IMR-90 (cell line): ENCODE data around the gene SRCIN1. TPM values are rescaled to one million over a fixed set of nuclear protein-coding genes. Genes with fewer than 3 reads are reported as not detected.

Source experiments
- ATAC-seq: fragments of 200-7000 bp; cut with Tn5 transposase; 2 replicates; pipeline ENCODE4 v1.9.1; 2020; ENCODE audit warnings: low read depth, mild to moderate bottlenecking, moderate library complexity
- BruUV-seq: library from RNA; stranded (reverse); fragments of 400-500 nt; replicated peaks from 2 replicates; lab custom pipeline; 2021; lab: Mats Ljungman, UMichigan
- CTCF ChIA-PET: fragments of 300-600 bp; formaldehyde crosslinking; extraction: SDS; loops from one replicate; lab custom pipeline; 2021; ENCODE audit warnings: antibody characterized with exemption; lab: Yijun Ruan, JAX
- POLR2A ChIA-PET: fragments of 300-600 bp; sonication (Branson Sonifier 250); formaldehyde crosslinking; loops from one replicate; lab custom pipeline; 2022; ENCODE audit warnings: antibody characterized with exemption; ENCODE audit not compliant: unreplicated experiment; lab: Charles Lee
- DNase-seq: peaks from one replicate; pipeline ENCODE4 v3.0.0; 2013
- H2AFZ ChIP-seq: replicated peaks from 2 replicates; pipeline ENCODE3; 2013; ENCODE audit warnings: low read length, mild to moderate bottlenecking; ENCODE audit not compliant: poor library complexity
- H2AK5ac ChIP-seq: 2 replicates; pipeline ENCODE4 v1.6.1; 2013; ENCODE audit warnings: low read depth, low read length, inconsistent platforms
- H2AK9ac ChIP-seq: replicated peaks from 2 replicates; pipeline ENCODE3; 2013; ENCODE audit warnings: mild to moderate bottlenecking, low read depth, low read length, moderate library complexity; ENCODE audit not compliant: poor library complexity
- H2BK120ac ChIP-seq: 2 replicates; pipeline ENCODE4 v1.6.1; 2013; ENCODE audit warnings: low read depth, low read length, inconsistent platforms
- H2BK15ac ChIP-seq: 3 replicates; pipeline ENCODE4 v1.6.1; 2013; ENCODE audit warnings: low read depth, low read length, inconsistent platforms
- H2BK20ac ChIP-seq: 2 replicates; pipeline ENCODE4 v1.6.1; 2013; ENCODE audit warnings: low read depth, mild to moderate bottlenecking, inconsistent platforms, low read length, moderate library complexity
- H2BK5ac ChIP-seq: 2 replicates; pipeline ENCODE4 v1.6.1; 2013; ENCODE audit warnings: mild to moderate bottlenecking, low read depth, low read length, inconsistent platforms; ENCODE audit not compliant: poor library complexity, severe bottlenecking
- H3K14ac ChIP-seq: replicated peaks from 2 replicates; pipeline ENCODE4 v1.6.1; 2013; ENCODE audit warnings: low read depth, low read length, inconsistent platforms
- H3K18ac ChIP-seq: 2 replicates; pipeline ENCODE4 v1.6.1; 2013; ENCODE audit warnings: low read depth, low read length, control low read depth
- H3K23ac ChIP-seq: 2 replicates; pipeline ENCODE4 v1.6.1; 2013; ENCODE audit warnings: low read depth, low read length, inconsistent platforms
- H3K27ac ChIP-seq: 2 replicates; pipeline ENCODE4 v1.5.1; 2013; ENCODE audit warnings: mild to moderate bottlenecking, control low read depth, low read length; ENCODE audit not compliant: insufficient read depth
- H3K27me3 ChIP-seq: 2 replicates; pipeline ENCODE4 v1.6.1; 2013; ENCODE audit warnings: low read length; ENCODE audit not compliant: control insufficient read depth, insufficient read depth
- H3K36me3 ChIP-seq: 2 replicates; pipeline ENCODE4 v1.6.1; 2013; ENCODE audit warnings: low read length, mixed read lengths; ENCODE audit not compliant: control insufficient read depth, insufficient read depth
- H3K4ac ChIP-seq: 2 replicates; pipeline ENCODE4 v1.6.1; 2013; ENCODE audit warnings: low read depth, low read length, inconsistent platforms
- H3K4me1 ChIP-seq: 2 replicates; pipeline ENCODE4 v1.6.1; 2013; ENCODE audit warnings: low read length, mixed read lengths; ENCODE audit not compliant: control insufficient read depth, insufficient read depth
- H3K4me2 ChIP-seq: 2 replicates; pipeline ENCODE4 v1.6.1; 2013; ENCODE audit warnings: low read depth, mild to moderate bottlenecking, control low read depth, low read length, moderate library complexity
- H3K4me3 ChIP-seq: 2 replicates; pipeline ENCODE4 v1.5.1; 2013; ENCODE audit warnings: low read depth, mild to moderate bottlenecking, control low read depth, low read length, moderate library complexity; ENCODE audit not compliant: insufficient read depth
- H3K56ac ChIP-seq: 2 replicates; pipeline ENCODE4 v1.6.1; 2013; ENCODE audit warnings: low read length, inconsistent platforms; ENCODE audit not compliant: insufficient read depth; ENCODE audit errors: extremely low read depth
- H3K79me1 ChIP-seq, 2 experiments: 2 replicates each; pipeline ENCODE4 v1.6.1; 2013; ENCODE audit warnings: low read length in 2 of 2, inconsistent platforms in 1 of 2, low read depth in 1 of 2
- H3K9ac ChIP-seq: 2 replicates; pipeline ENCODE4 v1.6.1; 2013; ENCODE audit warnings: low read depth, low read length, control low read depth
- H3K9me1 ChIP-seq: 2 replicates; pipeline ENCODE4 v1.6.1; 2013; ENCODE audit warnings: low read length, inconsistent platforms; ENCODE audit not compliant: insufficient read depth
- H3K9me3 ChIP-seq: 2 replicates; pipeline ENCODE4 v1.6.1; 2013; ENCODE audit warnings: low read length; ENCODE audit not compliant: control insufficient read depth, insufficient read depth
- H4K20me1 ChIP-seq: 2 replicates; pipeline ENCODE4 v1.6.1; 2013; ENCODE audit warnings: low read length, inconsistent platforms; ENCODE audit not compliant: insufficient read depth
- H4K5ac ChIP-seq: 2 replicates; pipeline ENCODE4 v1.6.1; 2013; ENCODE audit warnings: mild to moderate bottlenecking, low read depth, low read length, control low read depth
- H4K8ac ChIP-seq, 2 experiments: 2 replicates each; pipeline ENCODE4 v1.6.1; 2013; ENCODE audit warnings: low read depth in 2 of 2, low read length in 2 of 2, control low read depth in 1 of 2, inconsistent platforms in 1 of 2
- H4K91ac ChIP-seq: 2 replicates; pipeline ENCODE4 v1.6.1; 2013; ENCODE audit warnings: low read depth, low read length, inconsistent platforms; ENCODE audit not compliant: insufficient read depth
- BHLHE40 ChIP-seq: fragments of 150-350 bp; IDR thresholded peaks from 2 replicates; pipeline ENCODE4 v1.6.1; 2016; ENCODE audit warnings: mild to moderate bottlenecking, low read depth, low read length
- CEBPB ChIP-seq: IDR thresholded peaks from 2 replicates; pipeline ENCODE4 v1.6.1; 2012; ENCODE audit warnings: low read depth, low read length, improper control_type of control experiment
- FOS ChIP-seq: fragments of 150-350 bp; IDR thresholded peaks from 2 replicates; pipeline ENCODE4 v1.6.1; 2016; ENCODE audit warnings: low read depth, low read length
- MAFK ChIP-seq: IDR thresholded peaks from 2 replicates; pipeline ENCODE4 v1.6.1; 2012; ENCODE audit warnings: low read depth, low read length, improper control_type of control experiment
- MXI1 ChIP-seq: IDR thresholded peaks from 2 replicates; pipeline ENCODE4 v1.6.1; 2012; ENCODE audit warnings: low read depth, mild to moderate bottlenecking, low read length, moderate library complexity, borderline replicate concordance
- RFX5 ChIP-seq: IDR thresholded peaks from 2 replicates; pipeline ENCODE4 v1.8.0; 2012; ENCODE audit warnings: low read depth, mild to moderate bottlenecking, low read length, moderate library complexity
- WGBS, 2 experiments: methylation state at CpG; one replicate each; pipeline versions ENCODE4 v1.1.5 to v1.1.7; 2013; ENCODE audit warnings: missing lambda C conversion rate in 2 of 2; ENCODE audit not compliant: insufficient read length in 1 of 2; ENCODE audit errors: extremely low coverage in 2 of 2; 5-methylcytosine and 5-hydroxymethylcytosine counted together
- dilution Hi-C: fragments of 300-500 bp; cut with HindIII; formaldehyde crosslinking; loops from one replicate; pipeline ENCODE4 v1.14.3; 2018; ENCODE audit warnings: low sequenced_read_pairs; ENCODE audit not compliant: unreplicated experiment
- in situ Hi-C: fragments of 300-500 bp; cut with MboI; formaldehyde crosslinking; loops from 3 replicates; pipeline ENCODE4 v1.14.3; 2019; ENCODE audit warnings: low sequenced_read_pairs, inconsistent platforms, mixed read lengths
- intact Hi-C: fragments of 100-400 bp; cut with micrococcal nuclease; formaldehyde crosslinking; loops from 2 replicates; pipeline ENCODE4 v1.10.0; 2022
- polyA plus RNA-seq, 3 experiments: library from polyadenylated mRNA; depleted of rRNA; stranded (reverse); fragments of >200 nt; gene quantifications; 2 replicates each; pipeline ENCODE4 v1.2.3, GENCODE V29; 2012; ENCODE audit warnings: low replicate concordance in 1 of 3
- total RNA-seq: library from RNA; depleted of rRNA; stranded (reverse); fragments of >200 nt; gene quantifications from 2 replicates; pipeline ENCODE4 v1.2.3, GENCODE V29; 2012
- TF ChIP-seq, protein P1 (sequence below): fragments of 150-350 bp; IDR thresholded peaks from 2 replicates; pipeline ENCODE4 v1.6.1; 2017; ENCODE audit warnings: mild to moderate bottlenecking, antibody characterized with exemption, low read length, low read depth
- TF ChIP-seq, protein P2 (sequence below): conservative IDR thresholded peaks from 2 replicates; pipeline ENCODE4 v1.5.1; 2012; ENCODE audit warnings: mild to moderate bottlenecking, low read depth, low read length, improper control_type of control experiment
- TF ChIP-seq, protein P3 (sequence below): fragments of 150-350 bp; IDR thresholded peaks from 2 replicates; pipeline ENCODE4 v1.6.1; 2016; ENCODE audit warnings: low read depth, mild to moderate bottlenecking, low read length, moderate library complexity, borderline replicate concordance

SRCIN1 gene
- total and polyA plus RNA-seq, 2 of the 4 experiments (the other 2 are of a cell fraction) = not detected

DNA sequence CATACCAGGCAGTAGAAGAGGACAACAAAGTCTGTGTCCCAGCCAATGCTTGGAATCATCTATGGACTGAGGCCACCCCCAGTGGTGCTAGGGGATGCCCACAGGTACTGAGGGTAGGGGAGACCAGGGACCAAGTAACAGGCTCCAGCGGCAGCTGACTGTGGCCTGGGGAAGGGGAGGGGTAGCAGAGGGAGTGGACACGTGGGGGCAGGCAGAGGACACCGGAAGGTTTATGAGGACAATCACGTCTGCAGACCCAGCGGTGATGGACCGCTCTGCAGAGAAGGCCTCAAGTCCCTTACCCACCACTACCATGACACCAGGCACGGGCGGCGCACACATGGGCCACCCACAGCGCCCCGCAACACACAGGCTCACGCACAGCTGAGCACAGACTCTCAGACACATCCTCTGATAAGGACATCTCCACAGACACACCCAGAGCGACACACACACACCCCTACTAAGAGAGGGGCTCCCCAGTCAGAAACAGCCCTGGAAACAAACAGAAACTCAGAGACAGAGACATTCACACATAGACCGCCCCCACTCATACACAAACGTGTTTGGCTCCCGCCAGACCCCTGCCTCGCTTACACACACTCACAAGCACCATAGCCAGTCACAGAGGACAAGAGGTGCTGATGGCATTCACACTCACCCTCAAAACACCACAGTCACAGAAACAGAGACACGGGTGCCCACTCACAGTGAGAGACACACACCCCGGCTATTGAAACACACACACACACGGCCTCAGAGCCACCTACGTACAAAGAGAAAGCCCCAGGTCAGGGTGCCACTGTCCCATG lies 35.8 kb downstream of the SRCIN1 start (continued):
- TF ChIP-seq, protein P1, sequence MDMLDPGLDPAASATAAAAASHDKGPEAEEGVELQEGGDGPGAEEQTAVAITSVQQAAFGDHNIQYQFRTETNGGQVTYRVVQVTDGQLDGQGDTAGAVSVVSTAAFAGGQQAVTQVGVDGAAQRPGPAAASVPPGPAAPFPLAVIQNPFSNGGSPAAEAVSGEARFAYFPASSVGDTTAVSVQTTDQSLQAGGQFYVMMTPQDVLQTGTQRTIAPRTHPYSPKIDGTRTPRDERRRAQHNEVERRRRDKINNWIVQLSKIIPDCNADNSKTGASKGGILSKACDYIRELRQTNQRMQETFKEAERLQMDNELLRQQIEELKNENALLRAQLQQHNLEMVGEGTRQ = no peak

DNA sequence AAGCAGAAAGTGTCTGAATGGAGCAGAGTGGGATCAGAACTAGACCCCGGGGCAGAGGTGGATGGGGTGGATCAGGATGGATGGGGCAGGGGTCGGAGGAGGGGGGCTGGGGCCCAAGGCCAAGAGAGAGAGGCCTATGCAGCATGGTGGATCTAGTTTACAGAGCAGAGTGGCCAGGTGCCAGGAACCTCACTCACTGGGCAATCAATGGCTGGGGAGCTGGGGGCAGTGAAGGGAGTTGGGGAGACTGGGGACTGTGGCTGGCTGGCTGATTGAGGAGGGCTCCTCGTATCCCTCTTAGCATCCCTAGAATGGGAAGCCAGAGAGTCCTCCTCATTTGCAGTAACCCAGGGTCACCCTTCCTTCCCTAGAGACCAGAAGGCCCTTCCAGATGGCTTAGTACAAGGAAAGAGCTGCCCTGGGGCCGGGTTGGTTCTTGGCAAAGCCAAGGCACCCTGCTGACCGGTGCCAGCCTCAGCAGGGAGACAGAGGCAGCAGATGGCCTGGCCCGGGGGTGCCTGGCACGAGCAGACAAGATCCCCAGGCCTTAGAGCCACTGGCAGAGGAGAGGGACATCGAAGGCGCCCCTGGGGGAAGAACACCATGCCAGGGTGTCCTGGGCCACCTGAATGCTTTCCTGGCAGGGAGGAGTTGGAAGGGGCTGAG lies 36.8 kb downstream of the SRCIN1 start:
- Histone ChIP-seq H2BK15ac (no peak overlapping the region), H3K27ac (no peak overlapping the region), H3K4me2 (no peak overlapping the region), H2AK9ac (no peak overlapping the region), H4K8ac (no peak overlapping the region), H3K14ac (no peak overlapping the region), H2BK20ac (no peak overlapping the region), H3K9ac (no peak overlapping the region), H3K36me3 (no peaks in the 10 kb centered on the region), H3K4me1 (no peaks in the 10 kb centered on the region), H2AFZ (no peak overlapping the region), H3K56ac (no peak overlapping the region), H3K9me1 (no peaks in the 10 kb centered on the region), H4K20me1 (peaks cover 5% of the 10 kb centered on the region; the same call in 1 of the 2 replicates), H3K9me3 (peaks cover 1% of the 10 kb centered on the region; the same call in 1 of the 2 replicates), H3K27me3 (peaks cover 94% of the 10 kb centered on the region), H3K79me1 (no peaks in the 10 kb centered on the region), H2BK120ac (no peak overlapping the region), H3K4ac (no peak overlapping the region), H3K18ac (no peak overlapping the region), H4K5ac (no peak overlapping the region), H2AK5ac (no peak overlapping the region), H3K23ac (no peak overlapping the region), H3K4me3 (no peak overlapping the region), H2BK5ac (no peak overlapping the region), H4K91ac (no peak overlapping the region)
- TF ChIP-seq, protein P2, sequence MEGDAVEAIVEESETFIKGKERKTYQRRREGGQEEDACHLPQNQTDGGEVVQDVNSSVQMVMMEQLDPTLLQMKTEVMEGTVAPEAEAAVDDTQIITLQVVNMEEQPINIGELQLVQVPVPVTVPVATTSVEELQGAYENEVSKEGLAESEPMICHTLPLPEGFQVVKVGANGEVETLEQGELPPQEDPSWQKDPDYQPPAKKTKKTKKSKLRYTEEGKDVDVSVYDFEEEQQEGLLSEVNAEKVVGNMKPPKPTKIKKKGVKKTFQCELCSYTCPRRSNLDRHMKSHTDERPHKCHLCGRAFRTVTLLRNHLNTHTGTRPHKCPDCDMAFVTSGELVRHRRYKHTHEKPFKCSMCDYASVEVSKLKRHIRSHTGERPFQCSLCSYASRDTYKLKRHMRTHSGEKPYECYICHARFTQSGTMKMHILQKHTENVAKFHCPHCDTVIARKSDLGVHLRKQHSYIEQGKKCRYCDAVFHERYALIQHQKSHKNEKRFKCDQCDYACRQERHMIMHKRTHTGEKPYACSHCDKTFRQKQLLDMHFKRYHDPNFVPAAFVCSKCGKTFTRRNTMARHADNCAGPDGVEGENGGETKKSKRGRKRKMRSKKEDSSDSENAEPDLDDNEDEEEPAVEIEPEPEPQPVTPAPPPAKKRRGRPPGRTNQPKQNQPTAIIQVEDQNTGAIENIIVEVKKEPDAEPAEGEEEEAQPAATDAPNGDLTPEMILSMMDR = no peak
- TF ChIP-seq CEBPB (no peak), RFX5 (no peak), MXI1 (no peak), BHLHE40 (no peak), FOS (no peak), MAFK (no peak)
- TF ChIP-seq, protein P1 = no peak
- TF ChIP-seq, protein P3, sequence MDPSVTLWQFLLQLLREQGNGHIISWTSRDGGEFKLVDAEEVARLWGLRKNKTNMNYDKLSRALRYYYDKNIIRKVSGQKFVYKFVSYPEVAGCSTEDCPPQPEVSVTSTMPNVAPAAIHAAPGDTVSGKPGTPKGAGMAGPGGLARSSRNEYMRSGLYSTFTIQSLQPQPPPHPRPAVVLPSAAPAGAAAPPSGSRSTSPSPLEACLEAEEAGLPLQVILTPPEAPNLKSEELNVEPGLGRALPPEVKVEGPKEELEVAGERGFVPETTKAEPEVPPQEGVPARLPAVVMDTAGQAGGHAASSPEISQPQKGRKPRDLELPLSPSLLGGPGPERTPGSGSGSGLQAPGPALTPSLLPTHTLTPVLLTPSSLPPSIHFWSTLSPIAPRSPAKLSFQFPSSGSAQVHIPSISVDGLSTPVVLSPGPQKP = no peak
- DNase-seq (no peak), ATAC-seq (no peak)
- in situ Hi-C loops = loop anchor here (10.0 kb wide), 1 partner anchor 96 kb away; no protein-coding TSS in a partner anchor
- 14% methylated on average over 1 of the region's 9 CpGs; no CpG with 5 or more reads in 1 of the 2 experiments for WGBS, 2 experiments
- POLR2A ChIA-PET = no interaction called here
- intact Hi-C loops = no loop called here
- dilution Hi-C loops = no loop called here
- BruUV-seq = no TSS peak
- CTCF ChIA-PET = no interaction called here
